GM12873 (cell line): Measurements from ENCODE around the gene TRAPPC2L.

Experiments used
- TF ChIP-seq, protein P1 (sequence below): IDR thresholded peaks from 2 replicates; pipeline ENCODE4 v1.5.1; 2012; ENCODE audit warnings: low read depth, mild to moderate bottlenecking, moderate library complexity, low read length, control low read depth; ENCODE audit not compliant: insufficient read depth; ENCODE audit errors: missing control alignments

Gene TRAPPC2L

DNA sequence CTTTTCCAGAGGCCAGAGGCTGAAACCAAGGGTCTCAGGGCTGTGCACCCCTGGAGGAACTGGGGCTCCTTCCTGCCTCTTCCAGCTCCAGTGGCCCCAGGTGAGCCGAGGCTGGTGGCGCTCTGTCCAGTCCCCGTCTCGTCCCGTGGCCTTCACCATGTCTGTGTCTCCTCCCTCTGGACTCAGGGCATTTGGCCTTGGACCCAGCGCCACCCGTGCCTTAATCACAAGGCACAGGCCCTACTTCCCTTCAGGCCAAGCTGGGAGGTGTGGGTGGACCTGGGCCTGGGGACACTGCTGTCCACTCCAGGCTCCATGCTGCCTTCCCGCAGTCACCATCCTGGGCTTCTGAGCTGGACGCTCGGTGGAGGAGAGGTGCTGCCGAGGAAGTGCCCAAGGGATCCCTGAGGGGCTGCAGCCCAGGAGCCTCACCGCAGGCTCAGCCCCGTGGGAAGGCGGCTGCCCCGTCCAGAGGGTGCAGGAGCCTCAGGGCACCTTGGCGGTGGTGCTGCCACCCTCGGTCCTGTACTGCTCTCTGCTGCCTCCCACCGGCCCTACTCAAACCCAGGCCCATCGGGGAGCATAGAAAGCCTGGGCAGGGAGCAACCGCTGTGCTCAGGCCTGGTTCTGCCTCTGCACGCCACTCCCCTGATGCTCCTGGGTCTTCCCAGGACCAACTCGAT is 35.6 kb upstream of the TRAPPC2L start:
- TF ChIP-seq, protein P1, sequence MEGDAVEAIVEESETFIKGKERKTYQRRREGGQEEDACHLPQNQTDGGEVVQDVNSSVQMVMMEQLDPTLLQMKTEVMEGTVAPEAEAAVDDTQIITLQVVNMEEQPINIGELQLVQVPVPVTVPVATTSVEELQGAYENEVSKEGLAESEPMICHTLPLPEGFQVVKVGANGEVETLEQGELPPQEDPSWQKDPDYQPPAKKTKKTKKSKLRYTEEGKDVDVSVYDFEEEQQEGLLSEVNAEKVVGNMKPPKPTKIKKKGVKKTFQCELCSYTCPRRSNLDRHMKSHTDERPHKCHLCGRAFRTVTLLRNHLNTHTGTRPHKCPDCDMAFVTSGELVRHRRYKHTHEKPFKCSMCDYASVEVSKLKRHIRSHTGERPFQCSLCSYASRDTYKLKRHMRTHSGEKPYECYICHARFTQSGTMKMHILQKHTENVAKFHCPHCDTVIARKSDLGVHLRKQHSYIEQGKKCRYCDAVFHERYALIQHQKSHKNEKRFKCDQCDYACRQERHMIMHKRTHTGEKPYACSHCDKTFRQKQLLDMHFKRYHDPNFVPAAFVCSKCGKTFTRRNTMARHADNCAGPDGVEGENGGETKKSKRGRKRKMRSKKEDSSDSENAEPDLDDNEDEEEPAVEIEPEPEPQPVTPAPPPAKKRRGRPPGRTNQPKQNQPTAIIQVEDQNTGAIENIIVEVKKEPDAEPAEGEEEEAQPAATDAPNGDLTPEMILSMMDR = no peak

DNA sequence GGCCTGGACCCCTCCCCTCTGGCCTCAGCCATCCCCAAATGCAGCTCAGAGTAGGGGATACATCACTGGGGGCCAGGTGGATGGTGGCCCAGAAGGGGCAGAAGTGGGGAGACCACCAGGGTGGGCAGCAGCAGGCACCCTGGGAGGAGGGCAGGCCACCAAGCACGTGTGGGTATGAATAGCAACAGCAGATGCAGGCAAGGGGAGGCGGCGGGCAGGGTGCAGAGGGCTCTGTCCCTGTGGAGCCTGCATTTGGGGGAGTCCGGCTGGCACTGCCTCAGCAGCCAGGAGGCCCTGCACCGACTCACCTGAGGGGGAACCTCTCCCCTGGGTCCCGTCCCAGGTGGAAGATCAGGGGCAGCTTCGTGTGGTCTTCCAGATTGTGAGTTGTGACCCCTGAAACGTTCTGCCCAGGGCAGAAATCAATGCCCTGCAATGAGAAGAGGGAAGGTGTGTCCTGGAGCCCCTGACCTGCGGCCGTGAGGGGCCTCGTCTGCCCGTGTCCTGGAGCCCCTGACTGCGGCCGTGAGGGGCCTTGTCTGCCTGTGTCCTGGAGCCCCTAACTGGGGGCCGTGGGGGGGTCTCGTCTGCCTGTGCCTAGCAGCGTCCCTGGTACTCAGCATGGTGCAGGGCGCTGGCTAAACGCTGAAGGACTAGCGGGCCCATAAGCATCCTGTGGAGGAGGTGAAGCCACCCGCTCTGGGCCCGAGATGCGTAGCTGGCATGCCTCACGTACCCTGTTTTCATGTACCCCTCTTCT is 34.5 kb upstream of the TRAPPC2L start:
- TF ChIP-seq, protein P1 = no peak

DNA sequence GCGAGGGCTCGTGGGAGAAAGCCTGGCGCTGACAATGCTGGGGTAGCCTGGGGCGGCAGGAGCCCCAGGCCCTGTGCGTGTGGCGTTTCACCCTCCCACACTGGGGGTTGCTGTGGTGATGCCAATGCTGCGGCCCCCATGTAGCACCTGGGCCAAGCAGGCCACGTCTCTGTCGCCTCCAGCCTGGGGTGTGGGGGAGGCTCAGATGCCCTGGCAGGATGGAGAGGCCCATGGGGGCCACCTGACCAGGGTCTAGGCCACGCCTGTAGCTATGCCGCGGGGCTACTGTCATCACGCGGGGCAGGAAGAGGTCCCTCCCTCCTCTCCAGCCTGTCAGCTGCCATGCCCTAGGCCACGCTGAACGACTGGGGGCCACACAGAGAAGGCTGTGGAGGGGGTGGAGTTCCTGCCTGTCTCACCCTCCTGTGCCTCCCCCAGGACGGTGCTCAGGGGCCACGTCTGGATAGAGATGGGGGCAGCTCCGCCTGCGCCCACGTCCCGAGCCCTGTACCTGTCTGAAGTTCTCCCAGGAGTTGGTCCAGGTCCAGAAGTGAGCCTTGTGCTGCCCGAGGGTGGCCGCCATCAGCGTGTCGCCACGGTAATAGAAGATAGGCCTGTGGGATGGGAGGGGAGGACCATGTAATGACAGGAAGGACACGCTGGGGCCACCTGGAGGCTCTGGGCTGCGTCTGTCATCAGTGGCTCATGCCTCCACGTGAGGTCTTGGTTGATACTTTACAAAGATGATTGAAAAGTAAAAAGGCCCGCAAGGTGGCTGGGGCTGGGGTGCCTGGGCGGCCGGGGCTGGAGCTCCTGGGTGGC is 32.5 kb upstream of the TRAPPC2L start:
- TF ChIP-seq, protein P1 = no peak

DNA sequence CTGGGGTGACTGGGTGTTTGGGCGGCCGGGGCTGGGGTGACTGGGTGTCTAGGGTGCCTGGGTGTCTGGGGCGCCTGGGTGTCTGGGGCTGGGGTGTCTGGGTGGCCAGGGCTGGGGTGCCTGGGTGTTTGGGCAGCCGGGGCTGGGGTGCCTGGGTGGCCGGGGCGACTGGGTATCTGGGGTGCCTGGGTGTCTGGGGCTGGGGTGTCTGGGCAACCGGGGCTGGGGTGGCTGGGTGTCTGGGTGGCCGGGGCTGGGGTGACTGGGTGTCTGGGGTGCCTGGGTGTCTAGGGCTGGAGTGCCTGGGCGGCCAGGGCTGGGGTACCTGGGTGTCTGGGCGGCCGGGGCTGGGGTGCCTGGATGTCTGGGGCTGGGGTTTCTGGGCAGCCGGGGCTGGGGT is 31.8 kb upstream of the TRAPPC2L start:
- TF ChIP-seq, protein P1 = no peak

DNA sequence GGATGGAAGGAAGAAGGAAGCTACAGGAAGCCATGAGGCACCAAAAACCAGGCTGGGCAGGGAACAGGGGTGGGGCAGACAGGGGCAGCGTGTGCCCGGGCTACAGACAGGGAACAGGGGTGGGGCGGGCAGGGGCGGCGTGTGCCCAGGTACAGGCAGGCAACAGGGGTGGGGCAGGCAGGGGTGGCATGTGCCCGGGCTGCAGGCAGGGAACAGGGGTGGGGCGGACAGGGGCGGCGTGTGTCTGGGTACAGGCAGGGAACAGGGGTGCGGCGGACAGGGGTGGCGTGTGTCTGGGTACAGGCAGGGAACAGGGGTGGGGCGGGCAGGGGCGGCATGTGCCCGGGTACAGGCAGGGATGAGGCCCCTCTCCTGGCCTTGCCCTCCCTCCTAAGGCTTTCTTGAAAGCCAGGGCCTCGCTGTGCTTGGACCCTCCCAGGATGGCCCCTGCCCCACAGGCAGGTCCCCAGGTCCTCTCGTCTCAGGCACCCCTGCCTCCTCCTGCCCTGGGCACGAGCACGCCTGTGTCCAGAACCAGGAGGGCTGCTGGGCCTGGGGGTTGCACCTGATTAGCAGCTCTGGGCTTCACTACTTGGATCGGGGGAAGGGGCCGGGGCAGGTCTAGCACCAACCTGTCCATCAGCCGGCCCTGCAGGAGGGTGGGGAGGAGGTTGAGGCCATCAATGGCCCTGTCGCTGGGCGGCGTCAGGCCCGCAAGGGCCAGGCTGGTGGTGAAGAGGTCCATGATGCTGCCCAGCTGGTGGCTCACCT is 30.7 kb upstream of the TRAPPC2L start:
- TF ChIP-seq, protein P1 = no peak

DNA sequence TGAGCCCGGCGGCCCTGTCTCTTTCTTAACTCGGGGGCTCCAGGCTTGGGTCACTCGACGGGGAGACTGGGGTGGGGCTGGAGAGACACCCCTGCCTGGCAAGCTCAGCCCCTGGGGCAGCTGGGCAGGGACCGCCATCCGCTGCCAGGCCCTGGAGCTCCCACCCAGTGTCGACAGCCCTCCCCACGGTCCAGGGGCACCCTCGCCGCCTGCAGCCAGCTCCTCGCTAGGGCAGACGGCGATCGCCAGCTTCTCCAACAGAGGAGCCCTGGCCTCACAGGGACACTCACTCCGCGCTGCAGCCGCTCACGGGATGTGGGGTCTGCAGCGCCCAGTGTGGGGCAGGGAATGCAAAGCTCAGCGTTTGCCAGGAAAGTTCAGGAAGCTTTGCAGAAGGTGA is 29.2 kb upstream of the TRAPPC2L start:
- TF ChIP-seq, protein P1 = no peak
